Spinal cord (tissue), 10 donors: Measurements from ENCODE around the gene NSF. TPM values are rescaled to one million over a fixed set of nuclear protein-coding genes. Genes with fewer than 3 reads are reported as not detected.

Experiments used
- DNase-seq, 6 donors: peaks; one replicate each; pipeline versions ENCODE4 v3.0.0 to v3.0.0-alpha.2; 2013 to 2015; ENCODE audit warnings: low spot score in 6 of 6, low read depth in 4 of 6
- H3K27ac ChIP-seq: one replicate; pipeline ENCODE4 v1.5.1; 2013; ENCODE audit warnings: low read depth, low read length, control low read depth
- H3K27me3 ChIP-seq: one replicate; pipeline ENCODE4 v1.6.1; 2013; ENCODE audit warnings: low read length; ENCODE audit not compliant: control insufficient read depth, insufficient read depth
- H3K36me3 ChIP-seq: one replicate; pipeline ENCODE4 v1.6.1; 2013; ENCODE audit warnings: low read length; ENCODE audit not compliant: control insufficient read depth, insufficient read depth
- H3K4me1 ChIP-seq: one replicate; pipeline ENCODE4 v1.6.1; 2013; ENCODE audit warnings: low read length; ENCODE audit not compliant: control insufficient read depth, insufficient read depth
- H3K4me3 ChIP-seq: one replicate; pipeline ENCODE4 v1.5.1; 2013; ENCODE audit warnings: low read depth, low read length, control low read depth
- H3K9me3 ChIP-seq: one replicate; pipeline ENCODE4 v1.6.1; 2013; ENCODE audit warnings: low read length; ENCODE audit not compliant: control insufficient read depth, insufficient read depth
- WGBS: methylation state at CpG from one replicate; pipeline ENCODE4 v1.1.5; 2013; ENCODE audit warnings: missing lambda C conversion rate; ENCODE audit not compliant: insufficient coverage; 5-methylcytosine and 5-hydroxymethylcytosine counted together
- polyA plus RNA-seq, 2 donors: library from polyadenylated mRNA; unstranded; fragments of 120-200 nt; gene quantifications; one replicate each; pipeline ENCODE4 v1.2.1, GENCODE V29; 2013; ENCODE audit not compliant: insufficient read length in 2 of 2
- total RNA-seq, 2 donors: library from RNA; depleted of rRNA in 1 of 2; stranded (reverse); fragments of 120-200 nt in 1 of 2; fragments of >200 nt in 1 of 2; gene quantifications; one replicate each; pipeline versions ENCODE4 v1.2.3 to v1.2.4, GENCODE V29; 2013 to 2014
- donor health status: healthy.

NSF gene
- total and polyA plus RNA-seq, 4 donors = 46.8 to 266 (median 148) TPM

- H3K9me3 ChIP-seq = no peaks in the 10 kb centered on the region
- H3K27ac ChIP-seq = no peak overlapping the region
- H3K4me3 ChIP-seq = no peak overlapping the region
- DNase-seq = no peak
- 87% methylated on average over 12 of the region's 12 CpGs for WGBS
- H3K4me1 ChIP-seq = peaks cover 43% of the 10 kb centered on the region
- H3K27me3 ChIP-seq = no peaks in the 10 kb centered on the region
- H3K36me3 ChIP-seq = peaks cover 16% of the 10 kb centered on the region
These were observed 186.0 kb downstream of the NSF start for GRCh38 chr17:46776298-46777005.

- 47% methylated on average over 19 of the region's 23 CpGs for WGBS
These were observed 187.8 kb downstream of the NSF start for GRCh38 chr17:46777943-46778915.

GRCh38 chr17:46780003-46780373 is 189.5 kb downstream of the NSF start:
- H3K36me3 ChIP-seq = peaks cover 30% of the 10 kb centered on the region
- H3K27ac ChIP-seq = no peak overlapping the region
- DNase-seq = no peak
- 95% methylated on average over 5 of the region's 5 CpGs for WGBS
- no peak overlapping the region for H3K4me3 ChIP-seq
- no peaks in the 10 kb centered on the region for H3K27me3 ChIP-seq
- H3K9me3 ChIP-seq = no peaks in the 10 kb centered on the region
- H3K4me1 ChIP-seq = peaks cover 24% of the 10 kb centered on the region

More at GRCh38 chr17:46777943-46778915, 187.8 kb downstream of the NSF start:
- Histone ChIP-seq H3K36me3 (peaks cover 25% of the 10 kb centered on the region), H3K27me3 (no peaks in the 10 kb centered on the region), H3K4me3 (no peak overlapping the region), H3K4me1 (peaks cover 30% of the 10 kb centered on the region), H3K9me3 (no peaks in the 10 kb centered on the region), H3K27ac (no peak overlapping the region)
- DNase-seq = peak in 2 of 6 donors; percentile 59 to 87

GRCh38 chr17:46782250-46782953 is 191.9 kb downstream of the NSF start:
- 92% methylated on average over 6 of the region's 9 CpGs for WGBS
- Histone ChIP-seq H3K9me3 (no peaks in the 10 kb centered on the region), H3K4me3 (no peak overlapping the region), H3K27ac (no peak overlapping the region), H3K36me3 (peaks cover 28% of the 10 kb centered on the region), H3K4me1 (peaks cover 20% of the 10 kb centered on the region), H3K27me3 (no peaks in the 10 kb centered on the region)
- DNase-seq = no peak

- no peak overlapping the region for H3K4me3 ChIP-seq
- H3K27me3 ChIP-seq = no peaks in the 10 kb centered on the region
- DNase-seq = no peak
- H3K27ac ChIP-seq = no peak overlapping the region
- H3K4me1 ChIP-seq = peaks cover 15% of the 10 kb centered on the region
- no peaks in the 10 kb centered on the region for H3K9me3 ChIP-seq
- WGBS = 57% methylated on average over 7 of the region's 7 CpGs
- H3K36me3 ChIP-seq = peaks cover 28% of the 10 kb centered on the region
These were observed 192.6 kb downstream of the NSF start for GRCh38 chr17:46783031-46783593.

- H3K4me1 ChIP-seq = peaks cover 13% of the 10 kb centered on the region
- no peak overlapping the region for H3K27ac ChIP-seq
- H3K4me3 ChIP-seq = no peak overlapping the region
- peaks cover 32% of the 10 kb centered on the region for H3K36me3 ChIP-seq
- no peaks in the 10 kb centered on the region for H3K9me3 ChIP-seq
- no peak for DNase-seq
- WGBS = 50% methylated on average over 4 of the region's 7 CpGs
- no peaks in the 10 kb centered on the region for H3K27me3 ChIP-seq
These were observed 195.2 kb downstream of the NSF start for GRCh38 chr17:46785696-46786095.

GRCh38 chr17:46787478-46787877 is 197.0 kb downstream of the NSF start:
- H3K4me3 ChIP-seq = no peak overlapping the region
- 94% methylated on average over 12 of the region's 13 CpGs for WGBS
- peaks cover 13% of the 10 kb centered on the region for H3K4me1 ChIP-seq
- no peak for DNase-seq
- no peak overlapping the region for H3K27ac ChIP-seq
- H3K36me3 ChIP-seq = peaks cover 25% of the 10 kb centered on the region
- H3K9me3 ChIP-seq = no peaks in the 10 kb centered on the region
- H3K27me3 ChIP-seq = no peaks in the 10 kb centered on the region

- Histone ChIP-seq H3K4me1 (peaks cover 13% of the 10 kb centered on the region), H3K27ac (no peak overlapping the region), H3K4me3 (no peak overlapping the region), H3K9me3 (no peaks in the 10 kb centered on the region), H3K27me3 (no peaks in the 10 kb centered on the region), H3K36me3 (peaks cover 23% of the 10 kb centered on the region)
- 89% methylated on average over 2 of the region's 5 CpGs for WGBS
- no peak for DNase-seq
These were observed 197.8 kb downstream of the NSF start for GRCh38 chr17:46788300-46788699.

GRCh38 chr17:46788796-46789195 is 198.3 kb downstream of the NSF start:
- no peaks in the 10 kb centered on the region for H3K9me3 ChIP-seq
- no peak overlapping the region for H3K4me3 ChIP-seq
- H3K4me1 ChIP-seq = peaks cover 13% of the 10 kb centered on the region
- 52% methylated on average over 7 of the region's 7 CpGs for WGBS
- no peak overlapping the region for H3K27ac ChIP-seq
- no peak for DNase-seq
- H3K36me3 ChIP-seq = peaks cover 19% of the 10 kb centered on the region
- no peaks in the 10 kb centered on the region for H3K27me3 ChIP-seq
